ENCODE results near the gene ASB2.

The ASB2 gene

GRCh38 chr14:93902619-93903307, 73.6 kb downstream of the ASB2 start:
- no peak overlapping the region for H3K4me3 ChIP-seq (ENCODE audit: low read length)
- no peak overlapping the region for H3K27ac ChIP-seq (ENCODE audit: low read length)
- no peak for TF ChIP-seq CTCF (IDR thresholded peaks at IDR 0.05; ENCODE audit: low read depth, low read length)
- no peak for TF ChIP-seq EZH2phosphoT487 (IDR thresholded peaks at IDR 0.05; ENCODE audit: low read depth)
- no peaks in the 10 kb centered on the region for H4K20me1 ChIP-seq (ENCODE audit: insufficient read depth, low read length)
- H2AFZ ChIP-seq (ENCODE audit: low read depth, low read length) = no peak overlapping the region
- no peaks in the 10 kb centered on the region for H3K36me3 ChIP-seq (replicated peaks; ENCODE audit: low read depth, low read length)
- H3K27me3 ChIP-seq (ENCODE audit: low read depth, low read length) = peaks cover 15% of the 10 kb centered on the region
- no peak overlapping the region for H3K9ac ChIP-seq (ENCODE audit: low read length)
- H3K79me2 ChIP-seq (ENCODE audit: low read length) = no peaks in the 10 kb centered on the region
- no peak overlapping the region for H3K4me2 ChIP-seq (ENCODE audit: low read length)
- no peaks in the 10 kb centered on the region for H3K9me3 ChIP-seq (ENCODE audit: insufficient read depth, low read length)
- H3K4me1 ChIP-seq (ENCODE audit: low read length) = peaks cover 2% of the 10 kb centered on the region; the same call in 1 of the 2 replicates

- Histone ChIP-seq H3K79me2 (ENCODE audit: low read length) (no peaks in the 10 kb centered on the region), H3K27ac (ENCODE audit: low read length) (no peak overlapping the region)
Measured at GRCh38 chr14:93901813-93902212, 74.6 kb downstream of the ASB2 start.

DNA sequence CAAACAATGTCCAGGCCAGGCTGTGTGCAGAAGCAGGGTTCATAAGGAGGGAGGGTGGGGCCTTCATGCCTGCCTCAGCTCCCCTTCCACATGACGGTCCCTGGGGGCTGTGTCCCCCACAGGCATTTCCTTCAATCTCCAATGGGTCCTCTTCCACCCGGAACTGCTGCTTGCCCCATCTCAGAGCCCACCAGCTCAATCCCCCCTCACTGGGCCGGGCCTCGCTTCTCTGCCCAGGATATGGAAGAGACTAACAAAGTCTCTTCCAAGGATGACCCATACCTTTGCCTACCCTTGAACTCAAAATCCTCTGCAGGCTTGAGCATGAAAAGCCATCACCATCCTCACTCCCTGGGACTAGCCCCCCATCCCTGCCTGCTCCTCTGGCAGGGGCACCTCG, 77.6 kb downstream of the ASB2 start:
- no peaks in the 10 kb centered on the region for H3K4me1 ChIP-seq (ENCODE audit: low read length)
- no peaks in the 10 kb centered on the region for H3K36me3 ChIP-seq (replicated peaks; ENCODE audit: low read depth, low read length)
- no peak overlapping the region for H3K9ac ChIP-seq (ENCODE audit: low read length)
- no peaks in the 10 kb centered on the region for H4K20me1 ChIP-seq (ENCODE audit: insufficient read depth, low read length)
- no peak overlapping the region for H2AFZ ChIP-seq (ENCODE audit: low read depth, low read length)
- TF ChIP-seq EZH2phosphoT487 (IDR thresholded peaks at IDR 0.05; ENCODE audit: low read depth) (no peak), CTCF (IDR thresholded peaks at IDR 0.05; ENCODE audit: low read depth, low read length) (no peak)
- H3K9me3 ChIP-seq (ENCODE audit: insufficient read depth, low read length) = no peaks in the 10 kb centered on the region
- H3K27me3 ChIP-seq (ENCODE audit: low read depth, low read length) = peaks cover 3% of the 10 kb centered on the region; the same call in 1 of the 2 replicates
- no peak overlapping the region for H3K4me3 ChIP-seq (ENCODE audit: low read length)
- H3K79me2 ChIP-seq (ENCODE audit: low read length) = no peaks in the 10 kb centered on the region
- H3K4me2 ChIP-seq (ENCODE audit: low read length) = no peak overlapping the region
- no peak overlapping the region for H3K27ac ChIP-seq (ENCODE audit: low read length)

More at GRCh38 chr14:93901813-93902212, 74.6 kb downstream of the ASB2 start:
- H3K9me3 ChIP-seq (ENCODE audit: insufficient read depth, low read length) = no peaks in the 10 kb centered on the region
- peaks cover 2% of the 10 kb centered on the region; the same call in 1 of the 2 replicates for H3K4me1 ChIP-seq (ENCODE audit: low read length)
- H3K4me2 ChIP-seq (ENCODE audit: low read length) = no peak overlapping the region
- H3K4me3 ChIP-seq (ENCODE audit: low read length) = no peak overlapping the region
- H3K27me3 ChIP-seq (ENCODE audit: low read depth, low read length) = peaks cover 18% of the 10 kb centered on the region
- H3K36me3 ChIP-seq (replicated peaks; ENCODE audit: low read depth, low read length) = no peaks in the 10 kb centered on the region
- no peak overlapping the region for H3K9ac ChIP-seq (ENCODE audit: low read length)
- no peaks in the 10 kb centered on the region for H4K20me1 ChIP-seq (ENCODE audit: insufficient read depth, low read length)
- TF ChIP-seq CTCF (IDR thresholded peaks at IDR 0.05; ENCODE audit: low read depth, low read length) = no peak
- H2AFZ ChIP-seq (ENCODE audit: low read depth, low read length) = no peak overlapping the region

DNA sequence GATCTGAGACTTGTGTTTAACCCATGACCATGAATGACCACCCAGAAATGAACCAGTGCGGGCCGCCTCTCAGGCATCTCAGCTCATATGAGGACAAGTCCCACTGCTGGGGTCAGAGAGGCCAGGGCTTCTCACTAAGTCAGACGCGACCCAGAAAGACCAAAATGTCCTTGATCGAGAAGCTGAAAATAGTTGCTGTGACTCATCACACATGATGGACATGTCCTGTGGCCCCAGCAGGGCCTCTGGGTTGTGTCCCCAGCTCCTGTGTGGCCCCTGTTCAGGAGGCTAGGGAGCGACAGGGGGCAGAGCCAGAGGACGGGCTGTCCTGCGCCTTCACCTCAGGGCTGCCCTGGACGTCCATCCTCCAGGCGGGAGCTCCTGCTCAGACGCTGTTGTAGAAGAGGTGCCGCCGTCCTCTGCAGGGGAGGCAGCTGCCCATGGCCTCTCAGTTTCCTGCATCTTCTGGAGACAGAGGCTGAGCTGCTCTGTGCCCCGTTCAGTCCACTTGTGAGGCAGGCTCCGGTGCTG, 78.2 kb downstream of the ASB2 start:
- Histone ChIP-seq H2AFZ (ENCODE audit: low read depth, low read length) (no peak overlapping the region), H3K27ac (ENCODE audit: low read length) (no peak overlapping the region), H3K27me3 (ENCODE audit: low read depth, low read length) (0 out of 2 replicates have a peak, but pooled peaks cover 3% of the 10 kb centered on the region), H3K79me2 (ENCODE audit: low read length) (no peaks in the 10 kb centered on the region), H3K4me2 (ENCODE audit: low read length) (no peak overlapping the region), H3K4me3 (ENCODE audit: low read length) (no peak overlapping the region), H3K9ac (ENCODE audit: low read length) (no peak overlapping the region), H3K9me3 (ENCODE audit: insufficient read depth, low read length) (no peaks in the 10 kb centered on the region), H3K4me1 (ENCODE audit: low read length) (no peaks in the 10 kb centered on the region), H4K20me1 (ENCODE audit: insufficient read depth, low read length) (no peaks in the 10 kb centered on the region), H3K36me3 (replicated peaks; ENCODE audit: low read depth, low read length) (no peaks in the 10 kb centered on the region)
- no peak for TF ChIP-seq CTCF (IDR thresholded peaks at IDR 0.05; ENCODE audit: low read depth, low read length)
- no peak for TF ChIP-seq EZH2phosphoT487 (IDR thresholded peaks at IDR 0.05; ENCODE audit: low read depth)
